ENCODE measurements around the gene WBP1L. TPM values are rescaled to one million over a fixed set of nuclear protein-coding genes. Genes with fewer than 3 reads are reported as not detected.

The WBP1L gene
- total RNA-seq, 1 experiment from 2014 or later: 23.8 TPM

- no peaks in the 10 kb centered on the region for H3K36me3 ChIP-seq (ENCODE audit: low read depth, low read length)
- intact Hi-C loops (cut with micrococcal nuclease): no loop called here
- no peaks in the 10 kb centered on the region for H3K4me1 ChIP-seq (ENCODE audit: insufficient read depth, low read length)
- no peak overlapping the region for H2AFZ ChIP-seq (ENCODE audit: low read length)
- no peaks in the 10 kb centered on the region for H3K79me2 ChIP-seq (ENCODE audit: low read length)
- BruUV-seq (replicated peaks): no TSS peak
- no peaks in the 10 kb centered on the region for H3K9me3 ChIP-seq (ENCODE audit: low read length)
- H3F3A ChIP-seq (ENCODE audit: low read length, unreplicated experiment): no peaks in the 10 kb centered on the region
- no peaks in the 10 kb centered on the region for H3K9me2 ChIP-seq (replicated peaks; ENCODE audit: low read length)
- no peak overlapping the region for H3K9ac ChIP-seq (ENCODE audit: low read length)
- POLR2A ChIA-PET (ENCODE audit: unreplicated experiment): no interaction called here
- DNase-seq (no peak), ATAC-seq (no peak)
- TF ChIP-seq EZH2 (IDR thresholded peaks at IDR 0.05; ENCODE audit: low read length, unreplicated experiment) (no peak), CTCF (conservative IDR thresholded peaks at IDR 0.05; ENCODE audit: low read depth, low read length) (no peak), EZH2phosphoT487 (IDR thresholded peaks at IDR 0.05; ENCODE audit: borderline replicate concordance, low read length) (no peak)
- no peaks in the 10 kb centered on the region for H3K27me3 ChIP-seq (ENCODE audit: low read length)
- H3K4me2 ChIP-seq (ENCODE audit: low read length): no peak overlapping the region
- CTCF ChIA-PET: no interaction called here
- H4K20me1 ChIP-seq (ENCODE audit: low read length): no peaks in the 10 kb centered on the region
- H3K4me3 ChIP-seq (ENCODE audit: low read length): no peak overlapping the region
- H3K27ac ChIP-seq (ENCODE audit: low read length): no peak overlapping the region
Observed at GRCh38 chr10:102812231-102812876, 68.6 kb downstream of the WBP1L start.

- POLR2A ChIA-PET (ENCODE audit: unreplicated experiment): no interaction called here
- ATAC-seq (no peak), DNase-seq (no peak)
- Histone ChIP-seq H3K4me2 (ENCODE audit: low read length) (no peak overlapping the region), H3K9me3 (ENCODE audit: low read length) (no peaks in the 10 kb centered on the region), H3K9me2 (replicated peaks; ENCODE audit: low read length) (no peaks in the 10 kb centered on the region), H3F3A (ENCODE audit: low read length, unreplicated experiment) (no peaks in the 10 kb centered on the region), H4K20me1 (ENCODE audit: low read length) (no peaks in the 10 kb centered on the region), H3K79me2 (ENCODE audit: low read length) (no peaks in the 10 kb centered on the region), H2AFZ (ENCODE audit: low read length) (no peak overlapping the region), H3K36me3 (ENCODE audit: low read depth, low read length) (no peaks in the 10 kb centered on the region), H3K27ac (ENCODE audit: low read length) (no peak overlapping the region), H3K4me1 (ENCODE audit: insufficient read depth, low read length) (no peaks in the 10 kb centered on the region), H3K4me3 (ENCODE audit: low read length) (no peak overlapping the region), H3K9ac (ENCODE audit: low read length) (no peak overlapping the region), H3K27me3 (ENCODE audit: low read length) (no peaks in the 10 kb centered on the region)
- TF ChIP-seq CTCF (conservative IDR thresholded peaks at IDR 0.05; ENCODE audit: low read depth, low read length) (no peak), EZH2phosphoT487 (IDR thresholded peaks at IDR 0.05; ENCODE audit: borderline replicate concordance, low read length) (no peak), EZH2 (IDR thresholded peaks at IDR 0.05; ENCODE audit: low read length, unreplicated experiment) (no peak)
- intact Hi-C loops (cut with micrococcal nuclease): no loop called here
- no TSS peak for BruUV-seq (replicated peaks)
- CTCF ChIA-PET: no interaction called here
Observed at GRCh38 chr10:102813017-102813541, 69.3 kb downstream of the WBP1L start.

GRCh38 chr10:102813734-102814452, 70.1 kb downstream of the WBP1L start:
- ATAC-seq: no peak
- Histone ChIP-seq H2AFZ (ENCODE audit: low read length) (no peak overlapping the region), H3F3A (ENCODE audit: low read length, unreplicated experiment) (no peaks in the 10 kb centered on the region), H3K27ac (ENCODE audit: low read length) (no peak overlapping the region), H3K4me3 (ENCODE audit: low read length) (no peak overlapping the region), H3K27me3 (ENCODE audit: low read length) (no peaks in the 10 kb centered on the region), H3K9ac (ENCODE audit: low read length) (no peak overlapping the region), H3K4me2 (ENCODE audit: low read length) (no peak overlapping the region), H3K4me1 (ENCODE audit: insufficient read depth, low read length) (no peaks in the 10 kb centered on the region), H3K36me3 (ENCODE audit: low read depth, low read length) (no peaks in the 10 kb centered on the region), H4K20me1 (ENCODE audit: low read length) (no peaks in the 10 kb centered on the region), H3K9me2 (replicated peaks; ENCODE audit: low read length) (no peaks in the 10 kb centered on the region), H3K9me3 (ENCODE audit: low read length) (no peaks in the 10 kb centered on the region), H3K79me2 (ENCODE audit: low read length) (no peaks in the 10 kb centered on the region)
- no peak for DNase-seq
- intact Hi-C loops (cut with micrococcal nuclease): no loop called here
- ChIA-PET POLR2A (ENCODE audit: unreplicated experiment) (no interaction called here), CTCF (no interaction called here)
- BruUV-seq (replicated peaks): no TSS peak
- TF ChIP-seq CTCF (conservative IDR thresholded peaks at IDR 0.05; ENCODE audit: low read depth, low read length) (no peak), EZH2phosphoT487 (IDR thresholded peaks at IDR 0.05; ENCODE audit: borderline replicate concordance, low read length) (no peak), EZH2 (IDR thresholded peaks at IDR 0.05; ENCODE audit: low read length, unreplicated experiment) (no peak)

Measured in PC-3 (cell line).